ENCODE data around the gene FOXP1. TPM values are rescaled to one million over a fixed set of nuclear protein-coding genes. Genes with fewer than 3 reads are reported as not detected.

FOXP1 gene
- total RNA-seq, 1 donor from 2014 or later = 128 TPM

GRCh38 chr3:71149959-71150954 lies 433.3 kb downstream of the FOXP1 start:
- Histone ChIP-seq H3K4me1 (peaks cover 8% of the 10 kb centered on the region), H3K36me3 (no peaks in the 10 kb centered on the region), H3K9me3 (no peaks in the 10 kb centered on the region), H3K27ac (no peak overlapping the region), H3K27me3 (no peaks in the 10 kb centered on the region), H3K4me3 (no peak overlapping the region)
- TF ChIP-seq POLR2AphosphoS5 (IDR thresholded peaks at IDR 0.05; ENCODE audit: insufficient read depth in 1 of 2, low read depth in 1 of 2) (no peak), CTCF (IDR thresholded peaks at IDR 0.05) (no peak), POLR2A (IDR thresholded peaks at IDR 0.05) (no peak)
- DNase-seq (ENCODE audit: extremely low spot score in 2 of 2) = no peak
- intact Hi-C loops (cut with DNase I) = no loop called here

- H3K4me3 ChIP-seq = no peak overlapping the region
- no peaks in the 10 kb centered on the region for H3K36me3 ChIP-seq
- TF ChIP-seq POLR2AphosphoS5 (IDR thresholded peaks at IDR 0.05; ENCODE audit: insufficient read depth in 1 of 2, low read depth in 1 of 2) = no peak
- TF ChIP-seq POLR2A (IDR thresholded peaks at IDR 0.05) = no peak
- no peak for TF ChIP-seq CTCF (IDR thresholded peaks at IDR 0.05)
- no peak overlapping the region for H3K27ac ChIP-seq
- no peaks in the 10 kb centered on the region for H3K27me3 ChIP-seq
- no peak for DNase-seq (ENCODE audit: extremely low spot score in 2 of 2)
- intact Hi-C loops (cut with DNase I) = no loop called here
- H3K4me1 ChIP-seq = peaks cover 8% of the 10 kb centered on the region
- H3K9me3 ChIP-seq = no peaks in the 10 kb centered on the region
These were observed 435.0 kb downstream of the FOXP1 start for GRCh38 chr3:71148455-71149060.

- no peaks in the 10 kb centered on the region for H3K9me3 ChIP-seq
- DNase-seq (ENCODE audit: extremely low spot score in 2 of 2) = no peak
- peaks cover 8% of the 10 kb centered on the region for H3K4me1 ChIP-seq
- no peak overlapping the region for H3K27ac ChIP-seq
- H3K27me3 ChIP-seq = no peaks in the 10 kb centered on the region
- intact Hi-C loops (cut with DNase I) = no loop called here
- no peak overlapping the region for H3K4me3 ChIP-seq
- TF ChIP-seq POLR2A (IDR thresholded peaks at IDR 0.05) = no peak
- TF ChIP-seq CTCF (IDR thresholded peaks at IDR 0.05) = no peak
- TF ChIP-seq POLR2AphosphoS5 (IDR thresholded peaks at IDR 0.05; ENCODE audit: insufficient read depth in 1 of 2, low read depth in 1 of 2) = no peak
- no peaks in the 10 kb centered on the region for H3K36me3 ChIP-seq
These were observed 436.9 kb downstream of the FOXP1 start for GRCh38 chr3:71146673-71147072.

- Histone ChIP-seq H3K9me3 (no peaks in the 10 kb centered on the region), H3K4me3 (no peak overlapping the region), H3K36me3 (no peaks in the 10 kb centered on the region), H3K27ac (no peak overlapping the region), H3K4me1 (peaks cover 8% of the 10 kb centered on the region), H3K27me3 (no peaks in the 10 kb centered on the region)
- intact Hi-C loops (cut with DNase I) = no loop called here
- TF ChIP-seq CTCF (IDR thresholded peaks at IDR 0.05) (no peak), POLR2AphosphoS5 (IDR thresholded peaks at IDR 0.05; ENCODE audit: insufficient read depth in 1 of 2, low read depth in 1 of 2) (no peak), POLR2A (IDR thresholded peaks at IDR 0.05) (no peak)
- no peak for DNase-seq (ENCODE audit: extremely low spot score in 2 of 2)
These were observed 437.6 kb downstream of the FOXP1 start for GRCh38 chr3:71145954-71146353.
